ENCODE results near the gene MAP4K1. TPM values are rescaled to one million over a fixed set of nuclear protein-coding genes. Genes with fewer than 3 reads are reported as not detected.

MAP4K1 gene
- total RNA-seq, 1 experiment from 2014 or later = 11.1 TPM

DNA sequence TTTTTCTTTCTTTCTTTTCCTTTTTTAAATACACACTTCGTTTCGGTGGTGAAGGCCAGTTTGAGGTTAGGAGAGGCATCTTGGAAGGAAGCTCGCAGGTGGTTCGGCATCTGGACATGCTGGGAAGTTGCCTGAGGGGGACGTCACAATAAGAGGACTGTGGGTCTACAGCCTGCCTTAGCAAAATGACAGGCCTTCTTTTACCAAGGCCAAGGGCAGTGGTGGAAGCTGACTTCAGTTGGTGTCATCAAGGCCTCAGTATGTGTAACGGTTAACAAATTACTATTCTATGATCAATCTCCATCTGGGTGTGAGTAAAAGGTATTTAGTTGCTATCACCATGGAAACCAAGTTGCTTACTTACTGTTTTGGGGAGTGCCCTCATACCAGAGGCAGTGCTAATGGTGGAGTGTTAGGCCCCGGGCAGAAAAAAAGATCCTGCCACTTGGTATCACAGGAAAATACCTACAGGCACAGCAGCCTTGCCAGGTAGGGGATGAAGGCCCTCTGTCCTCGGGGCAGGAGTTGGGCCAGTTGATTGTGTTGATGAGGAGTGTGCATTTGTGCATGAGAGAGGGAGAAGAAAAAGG lies 40.0 kb upstream of the MAP4K1 start:
- ChIA-PET CTCF (interaction anchor here (0.7 to 1.7 kb wide), 3 partner anchors 24 to 255 kb away, joined by 3 to 8 read pairs (median 5); partner anchors contain the start of gene FAM98C), POLR2A (interaction anchor here (0.5 to 2.2 kb wide), 13 partner anchors 9 to 1668 kb away, joined by 3 to 12 read pairs (median 4); partner anchors contain the start of gene ACTN4)
- ATAC-seq (peak; percentile 17), DNase-seq (ENCODE audit: low read depth, low spot score) (peak; percentile 97)
- Histone ChIP-seq H3K27ac (ENCODE audit: low read length) (peak overlapping the region; percentile 96), H3K27me3 (ENCODE audit: control insufficient read depth, insufficient read depth, low read length) (no peaks in the 10 kb centered on the region), H3K36me3 (ENCODE audit: control insufficient read depth, insufficient read depth, low read length) (peaks cover 27% of the 10 kb centered on the region; the same call in 1 of the 2 replicates), H3K4me3 (ENCODE audit: low read depth in 2 of 2, low read length in 2 of 2) (peak overlapping the region in 1 of 2 experiments; percentile 31; a peak in 2 of 4 replicates), H3K4me1 (ENCODE audit: control insufficient read depth, insufficient read depth, low read length) (peaks cover 100% of the 10 kb centered on the region), H3K9me3 (ENCODE audit: control insufficient read depth, insufficient read depth, low read depth, low read length) (no peaks in the 10 kb centered on the region)
- in situ Hi-C loops (cut with HindIII; ENCODE audit: low pct_unique_long_range_greater_than_20kb, low sequenced_read_pairs) (loop anchor here (25.0 kb wide), 2 partner anchors 1130 to 1680 kb away; partner anchors contain the start of genes C19orf47, LEUTX and PLD3), intact Hi-C loops (cut with micrococcal nuclease; ENCODE audit: unreplicated experiment) (loop anchor here (5.0 to 10.0 kb wide), 2 partner anchors 35 to 277 kb away; partner anchors contain the start of genes MRPS12 and SARS2)
- no peak for TF ChIP-seq POLR2AphosphoS5 (IDR thresholded peaks at IDR 0.05; ENCODE audit: low read depth, low read length)
- TF ChIP-seq TCF7L2 (IDR thresholded peaks at IDR 0.05; ENCODE audit: low read depth, low read length) = no peak
- TF ChIP-seq, protein P1, sequence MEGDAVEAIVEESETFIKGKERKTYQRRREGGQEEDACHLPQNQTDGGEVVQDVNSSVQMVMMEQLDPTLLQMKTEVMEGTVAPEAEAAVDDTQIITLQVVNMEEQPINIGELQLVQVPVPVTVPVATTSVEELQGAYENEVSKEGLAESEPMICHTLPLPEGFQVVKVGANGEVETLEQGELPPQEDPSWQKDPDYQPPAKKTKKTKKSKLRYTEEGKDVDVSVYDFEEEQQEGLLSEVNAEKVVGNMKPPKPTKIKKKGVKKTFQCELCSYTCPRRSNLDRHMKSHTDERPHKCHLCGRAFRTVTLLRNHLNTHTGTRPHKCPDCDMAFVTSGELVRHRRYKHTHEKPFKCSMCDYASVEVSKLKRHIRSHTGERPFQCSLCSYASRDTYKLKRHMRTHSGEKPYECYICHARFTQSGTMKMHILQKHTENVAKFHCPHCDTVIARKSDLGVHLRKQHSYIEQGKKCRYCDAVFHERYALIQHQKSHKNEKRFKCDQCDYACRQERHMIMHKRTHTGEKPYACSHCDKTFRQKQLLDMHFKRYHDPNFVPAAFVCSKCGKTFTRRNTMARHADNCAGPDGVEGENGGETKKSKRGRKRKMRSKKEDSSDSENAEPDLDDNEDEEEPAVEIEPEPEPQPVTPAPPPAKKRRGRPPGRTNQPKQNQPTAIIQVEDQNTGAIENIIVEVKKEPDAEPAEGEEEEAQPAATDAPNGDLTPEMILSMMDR (IDR thresholded peaks at IDR 0.05) = no peak
- TF ChIP-seq SIN3A (IDR thresholded peaks at IDR 0.05; ENCODE audit: borderline replicate concordance, insufficient read depth, low read depth, low read length) = no peak
- TF ChIP-seq, protein P2, sequence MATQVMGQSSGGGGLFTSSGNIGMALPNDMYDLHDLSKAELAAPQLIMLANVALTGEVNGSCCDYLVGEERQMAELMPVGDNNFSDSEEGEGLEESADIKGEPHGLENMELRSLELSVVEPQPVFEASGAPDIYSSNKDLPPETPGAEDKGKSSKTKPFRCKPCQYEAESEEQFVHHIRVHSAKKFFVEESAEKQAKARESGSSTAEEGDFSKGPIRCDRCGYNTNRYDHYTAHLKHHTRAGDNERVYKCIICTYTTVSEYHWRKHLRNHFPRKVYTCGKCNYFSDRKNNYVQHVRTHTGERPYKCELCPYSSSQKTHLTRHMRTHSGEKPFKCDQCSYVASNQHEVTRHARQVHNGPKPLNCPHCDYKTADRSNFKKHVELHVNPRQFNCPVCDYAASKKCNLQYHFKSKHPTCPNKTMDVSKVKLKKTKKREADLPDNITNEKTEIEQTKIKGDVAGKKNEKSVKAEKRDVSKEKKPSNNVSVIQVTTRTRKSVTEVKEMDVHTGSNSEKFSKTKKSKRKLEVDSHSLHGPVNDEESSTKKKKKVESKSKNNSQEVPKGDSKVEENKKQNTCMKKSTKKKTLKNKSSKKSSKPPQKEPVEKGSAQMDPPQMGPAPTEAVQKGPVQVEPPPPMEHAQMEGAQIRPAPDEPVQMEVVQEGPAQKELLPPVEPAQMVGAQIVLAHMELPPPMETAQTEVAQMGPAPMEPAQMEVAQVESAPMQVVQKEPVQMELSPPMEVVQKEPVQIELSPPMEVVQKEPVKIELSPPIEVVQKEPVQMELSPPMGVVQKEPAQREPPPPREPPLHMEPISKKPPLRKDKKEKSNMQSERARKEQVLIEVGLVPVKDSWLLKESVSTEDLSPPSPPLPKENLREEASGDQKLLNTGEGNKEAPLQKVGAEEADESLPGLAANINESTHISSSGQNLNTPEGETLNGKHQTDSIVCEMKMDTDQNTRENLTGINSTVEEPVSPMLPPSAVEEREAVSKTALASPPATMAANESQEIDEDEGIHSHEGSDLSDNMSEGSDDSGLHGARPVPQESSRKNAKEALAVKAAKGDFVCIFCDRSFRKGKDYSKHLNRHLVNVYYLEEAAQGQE (IDR thresholded peaks at IDR 0.05; ENCODE audit: insufficient read depth in 1 of 2, low read depth in 2 of 2, low read length in 1 of 2) = no peak
- BruUV-seq (replicated peaks) = no TSS peak

DNA sequence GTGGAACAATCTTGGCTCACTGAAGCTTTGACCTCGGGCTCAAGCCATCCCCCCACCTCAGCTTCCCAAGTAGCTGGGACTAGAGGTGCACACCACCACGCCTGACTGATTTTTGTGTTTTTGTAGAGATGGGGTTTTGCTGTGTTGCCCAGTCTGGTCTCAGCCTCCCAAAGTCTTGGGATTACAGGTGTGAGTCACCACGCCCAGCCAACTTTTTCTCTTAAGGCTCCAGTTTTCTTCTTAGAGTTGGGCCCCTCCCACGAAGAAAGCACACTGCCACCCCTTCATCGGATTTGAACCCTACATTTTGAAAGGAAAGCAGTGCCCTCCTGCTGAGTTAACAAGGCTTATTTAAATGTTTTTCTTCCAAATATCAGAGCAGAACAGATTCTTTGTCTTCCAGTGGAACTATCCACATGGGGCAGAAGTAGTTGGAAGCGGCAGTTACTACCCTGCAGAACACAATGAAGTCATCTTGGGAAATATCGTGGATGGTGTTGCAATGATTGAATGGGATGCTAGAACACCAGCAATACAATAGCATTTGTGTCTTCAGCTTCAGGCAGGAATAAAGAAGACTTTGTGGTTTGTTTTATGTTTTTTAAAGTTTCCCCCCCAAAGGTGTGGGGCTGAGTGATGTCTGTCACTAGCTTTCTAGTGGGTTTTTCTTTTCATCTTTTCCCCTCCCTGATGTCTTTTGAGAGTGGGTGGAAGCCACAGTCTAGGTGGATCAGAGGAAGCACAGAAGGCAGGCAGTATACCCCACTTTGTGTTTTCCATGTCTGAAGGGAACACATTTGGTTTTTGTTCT lies 38.6 kb upstream of the MAP4K1 start:
- Histone ChIP-seq H3K4me3 (ENCODE audit: low read depth in 2 of 2, low read length in 2 of 2) (peak overlapping the region in 1 of 2 experiments; percentile 0; a peak in 2 of 4 replicates), H3K27me3 (ENCODE audit: control insufficient read depth, insufficient read depth, low read length) (no peaks in the 10 kb centered on the region), H3K4me1 (ENCODE audit: control insufficient read depth, insufficient read depth, low read length) (peaks cover 100% of the 10 kb centered on the region), H3K9me3 (ENCODE audit: control insufficient read depth, insufficient read depth, low read depth, low read length) (no peaks in the 10 kb centered on the region), H3K27ac (ENCODE audit: low read length) (peak overlapping the region; percentile 96), H3K36me3 (ENCODE audit: control insufficient read depth, insufficient read depth, low read length) (peaks cover 27% of the 10 kb centered on the region; the same call in 1 of the 2 replicates)
- POLR2A ChIA-PET = interaction anchor here (0.6 to 2.2 kb wide), 7 partner anchors 9 to 38 kb away, joined by 3 to 12 read pairs (median 6); partner anchors contain the start of gene ACTN4
- CTCF ChIA-PET = interaction anchor here (0.7 kb wide), 1 partner anchor 543 kb away, joined by 6 read pairs; no protein-coding TSS in a partner anchor
- in situ Hi-C loops (cut with HindIII; ENCODE audit: low pct_unique_long_range_greater_than_20kb, low sequenced_read_pairs) = loop anchor here (25.0 kb wide), 2 partner anchors 1131 to 1681 kb away; partner anchors contain the start of genes C19orf47, LEUTX and PLD3
- intact Hi-C loops (cut with micrococcal nuclease; ENCODE audit: unreplicated experiment) = loop anchor here (5.0 to 10.0 kb wide), 2 partner anchors 36 to 278 kb away; partner anchors contain the start of genes MRPS12 and SARS2
- ATAC-seq (no peak), DNase-seq (ENCODE audit: low read depth, low spot score) (no peak)
- TF ChIP-seq TCF7L2 (IDR thresholded peaks at IDR 0.05; ENCODE audit: low read depth, low read length) (peak; percentile 71; the same call in 1 of the 2 replicates), POLR2AphosphoS5 (IDR thresholded peaks at IDR 0.05; ENCODE audit: low read depth, low read length) (no peak), SIN3A (IDR thresholded peaks at IDR 0.05; ENCODE audit: borderline replicate concordance, insufficient read depth, low read depth, low read length) (no peak)
- TF ChIP-seq, protein P2 (IDR thresholded peaks at IDR 0.05; ENCODE audit: insufficient read depth in 1 of 2, low read depth in 2 of 2, low read length in 1 of 2) = no peak
- TF ChIP-seq, protein P1 (IDR thresholded peaks at IDR 0.05) = no peak
- no TSS peak for BruUV-seq (replicated peaks)
